Gastrocnemius medialis (tissue), 4 donors: ENCODE results near the gene ARHGAP9. TPM values are rescaled to one million over a fixed set of nuclear protein-coding genes. Genes with fewer than 3 reads are reported as not detected.
"Not testable (repeated sequence)": the region's sequence is repeated elsewhere in the genome, so short reads cannot be mapped to it uniquely, and the experiment has no call there.

Experiments
- ATAC-seq, 2 donors: fragments of 150-250 bp; one replicate each; pipeline ENCODE4 v1.9.1; 2016
- DNase-seq, 2 donors: peaks; one replicate each; pipeline ENCODE4 v3.0.0-alpha.2; 2019
- H3K27ac ChIP-seq, 4 donors: fragments of 200-600 bp; sonication (generic); 1 replicate in 1 of 4; 2 replicates in 3 of 4; pipeline ENCODE4 v1.5.1; 2016 to 2018; ENCODE audit warnings: mild to moderate bottlenecking in 2 of 4, moderate library complexity in 1 of 4
- H3K27me3 ChIP-seq, 3 donors: fragments of 200-600 bp; sonication (generic) in 2 of 3; 1 replicate in 1 of 3; 2 replicates in 2 of 3; pipeline versions ENCODE4 v1.5.1 to v1.6.0; 2016 to 2019; ENCODE audit warnings: mild to moderate bottlenecking in 1 of 3, moderate library complexity in 1 of 3
- H3K36me3 ChIP-seq, 2 donors: fragments of 200-600 bp; sonication (generic) in 1 of 2; one replicate each; pipeline ENCODE4 v1.5.1; 2017 to 2018
- H3K4me1 ChIP-seq, 2 donors: fragments of 200-600 bp; sonication (generic) in 1 of 2; one replicate each; pipeline ENCODE4 v1.5.1; 2016 to 2017; ENCODE audit warnings: mild to moderate bottlenecking in 2 of 2
- H3K4me3 ChIP-seq, 4 donors: fragments of 200-600 bp; sonication (generic) in 3 of 4; 1 replicate in 1 of 4; 2 replicates in 3 of 4; pipeline ENCODE4 v1.5.1; 2016 to 2019; ENCODE audit warnings: mild to moderate bottlenecking in 2 of 4
- H3K9me3 ChIP-seq, 3 donors: fragments of 200-600 bp; sonication (generic) in 2 of 3; 1 replicate in 1 of 3; 2 replicates in 2 of 3; pipeline ENCODE4 v1.5.1; 2016 to 2019
- CTCF ChIP-seq, 5 experiments: fragments of 450-650 bp in 3 of 5; fragments of 200-600 bp in 2 of 5; sonication (generic) in 2 of 5; IDR thresholded peaks in 4 of 5; conservative IDR thresholded peaks in 1 of 5; 1 replicate in 4 of 5; 2 replicates in 1 of 5; pipeline ENCODE4 v1.5.1; 2016 to 2019; ENCODE audit warnings: antibody characterized with exemption in 5 of 5, mild to moderate bottlenecking in 3 of 5, moderate library complexity in 3 of 5
- POLR2A ChIP-seq, 2 donors: fragments of 450-650 bp; IDR thresholded peaks; one replicate each; pipeline ENCODE4 v1.6.1; 2017; ENCODE audit warnings: antibody characterized with exemption in 2 of 2, mild to moderate bottlenecking in 2 of 2, moderate library complexity in 2 of 2
- in situ Hi-C, 4 donors: fragments of 200-750 bp; cut with MboI; loops; one replicate each; pipeline versions ENCODE4 v1.15.0 to v1.8.0; 2017; ENCODE audit warnings: low sequenced_read_pairs in 4 of 4
- intact Hi-C: fragments of 100-400 bp; cut with DNase I; formaldehyde crosslinking; loops from one replicate; pipeline ENCODE4 v1.15.1; 2023; ENCODE audit warnings: low total_unique reads
- total RNA-seq, 4 donors: library from RNA; depleted of rRNA; stranded (reverse); fragments of >200 nt; gene quantifications; one replicate each; pipeline versions ENCODE4 v1.1.0 to v1.2.3, GENCODE V29; 2016

Gene ARHGAP9
- total RNA-seq, 4 donors from 2014 or later = 2.7 to 5.1 (median 4.7) TPM

DNA sequence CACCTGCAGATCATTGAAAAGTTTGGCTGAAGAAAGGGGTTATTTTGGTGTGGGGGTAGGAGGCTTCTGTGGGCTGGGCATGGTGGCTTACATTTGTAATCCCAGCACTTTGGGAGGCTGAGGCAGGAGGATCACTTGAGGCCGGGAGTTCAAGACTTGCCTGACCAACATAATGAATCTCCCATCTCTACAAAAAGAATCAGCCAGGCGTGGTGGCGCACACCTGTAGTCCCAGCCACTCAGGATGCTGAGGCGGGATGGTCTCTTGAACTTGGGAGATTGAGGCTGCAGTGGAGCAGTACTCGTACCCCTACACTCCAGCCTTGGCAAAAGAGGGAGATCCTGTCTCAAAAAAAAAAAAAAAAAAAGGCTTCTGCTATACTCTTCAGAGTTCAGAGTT, 33.6 kb upstream of the ARHGAP9 start:
- in situ Hi-C loops = loop anchor here in 1 of 4 donors (25.0 kb wide), 1 partner anchor 876 kb away; the partner anchor contains the start of genes ATP5F1B and BAZ2A
- intact Hi-C loops = no loop called here

DNA sequence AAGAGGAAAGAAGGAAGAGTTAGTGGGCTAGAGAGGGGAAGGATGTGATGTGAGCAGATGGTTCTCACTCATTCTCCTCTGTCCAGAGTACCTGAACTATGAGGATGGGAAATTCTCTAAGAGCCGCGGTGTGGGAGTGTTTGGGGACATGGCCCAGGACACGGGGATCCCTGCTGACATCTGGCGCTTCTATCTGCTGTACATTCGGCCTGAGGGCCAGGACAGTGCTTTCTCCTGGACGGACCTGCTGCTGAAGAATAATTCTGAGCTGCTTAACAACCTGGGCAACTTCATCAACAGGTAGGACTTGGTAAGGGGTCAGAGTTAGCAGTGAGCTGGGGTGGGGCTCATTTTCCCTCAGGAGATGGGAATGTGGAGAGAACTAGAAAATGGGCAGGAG, 33.0 kb upstream of the ARHGAP9 start:
- Histone ChIP-seq H3K36me3 (peaks cover 6 to 81% of the 10 kb centered on the region in 2 donors), H3K9me3 (no peaks in the 10 kb centered on the region), H3K27me3 (no peaks in the 10 kb centered on the region), H3K4me1 (peaks cover 4 to 10% of the 10 kb centered on the region in 2 donors), H3K4me3 (no peak overlapping the region), H3K27ac (peak overlapping the region in 1 of 4 donors; percentile 46)
- no peak for ATAC-seq
- in situ Hi-C loops (loop anchor here in 1 of 4 donors (25.0 kb wide), 1 partner anchor 875 kb away; the partner anchor contains the start of genes ATP5F1B and BAZ2A), intact Hi-C loops (no loop called here)
- DNase-seq = no peak
- TF ChIP-seq CTCF (IDR thresholded peaks at IDR 0.05 in 4 of 5, conservative IDR thresholded peaks at IDR 0.05 in 1 of 5) (no peak), POLR2A (IDR thresholded peaks at IDR 0.05) (no peak)

More for the DNA sequence above, 33.6 kb upstream of the ARHGAP9 start:
- TF ChIP-seq POLR2A (IDR thresholded peaks at IDR 0.05) (no peak), CTCF (IDR thresholded peaks at IDR 0.05 in 4 of 5, conservative IDR thresholded peaks at IDR 0.05 in 1 of 5) (no peak)
- peak overlapping the region in 1 of 4 donors; percentile 46 for H3K27ac ChIP-seq
- peaks cover 10 to 16% of the 10 kb centered on the region in 2 donors for H3K4me1 ChIP-seq
- ATAC-seq (no peak), DNase-seq (no peak)
- H3K27me3 ChIP-seq = no peaks in the 10 kb centered on the region
- no peak overlapping the region for H3K4me3 ChIP-seq
- H3K36me3 ChIP-seq = peaks cover 6 to 81% of the 10 kb centered on the region in 2 donors
- no peaks in the 10 kb centered on the region for H3K9me3 ChIP-seq

- H3K36me3 ChIP-seq = peaks cover 5 to 72% of the 10 kb centered on the region in 2 donors
- peak overlapping the region in 1 of 4 donors; percentile 46 for H3K27ac ChIP-seq
- peaks cover 0 to 1% of the 10 kb centered on the region in 2 donors for H3K4me1 ChIP-seq
- no peaks in the 10 kb centered on the region for H3K9me3 ChIP-seq
- H3K4me3 ChIP-seq = no peak overlapping the region
- H3K27me3 ChIP-seq = no peaks in the 10 kb centered on the region
- no peak for ATAC-seq
- in situ Hi-C loops (loop anchor here in 1 of 4 donors (25.0 kb wide), 1 partner anchor 874 kb away; the partner anchor contains the start of genes ATP5F1B and BAZ2A), intact Hi-C loops (no loop called here)
- TF ChIP-seq CTCF (IDR thresholded peaks at IDR 0.05 in 4 of 5, conservative IDR thresholded peaks at IDR 0.05 in 1 of 5) (no peak), POLR2A (IDR thresholded peaks at IDR 0.05) (no peak)
- DNase-seq = no peak
Observed at GRCh38 chr12:57511588-57512325, 32.1 kb upstream of the ARHGAP9 start.

DNA sequence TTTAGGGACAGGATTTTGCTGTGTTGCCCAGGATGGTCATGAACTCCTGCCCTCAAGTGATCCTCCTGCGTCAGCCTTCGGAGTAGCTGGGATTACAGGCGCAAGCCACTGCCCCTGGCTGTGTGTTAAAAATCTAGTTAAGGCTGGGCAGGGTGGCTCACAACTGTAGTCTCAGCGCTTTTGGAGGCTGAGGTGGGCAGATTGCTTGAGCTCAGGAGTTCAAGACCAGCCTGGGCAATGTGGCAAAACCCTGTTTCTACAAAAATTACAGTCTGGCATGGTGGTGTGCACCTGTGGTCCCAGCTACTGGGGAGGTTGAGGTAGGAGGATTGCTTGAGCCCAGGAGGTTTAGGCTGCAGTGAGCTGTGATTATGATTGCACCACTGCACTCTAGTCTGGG, 31.5 kb upstream of the ARHGAP9 start:
- Histone ChIP-seq H3K36me3 (peaks cover 0 to 71% of the 10 kb centered on the region in 2 donors), H3K27ac (no peak overlapping the region), H3K4me1 (no peaks in the 10 kb centered on the region), H3K27me3 (no peaks in the 10 kb centered on the region), H3K4me3 (no peak overlapping the region), H3K9me3 (no peaks in the 10 kb centered on the region)
- in situ Hi-C loops (loop anchor here in 1 of 4 donors (25.0 kb wide), 1 partner anchor 874 kb away; the partner anchor contains the start of genes ATP5F1B and BAZ2A), intact Hi-C loops (no loop called here)
- no peak for ATAC-seq
- TF ChIP-seq POLR2A (IDR thresholded peaks at IDR 0.05) (no peak), CTCF (IDR thresholded peaks at IDR 0.05 in 4 of 5, conservative IDR thresholded peaks at IDR 0.05 in 1 of 5) (no peak)
- DNase-seq = no peak

- intact Hi-C loops, H3K4me1 ChIP-seq, H3K27ac ChIP-seq, DNase-seq, H3K9me3 ChIP-seq, ATAC-seq, H3K27me3 ChIP-seq, H3K4me3 ChIP-seq: not testable (repeated sequence)
- in situ Hi-C loops = loop anchor here in 1 of 4 donors (25.0 kb wide), 1 partner anchor 870 kb away; the partner anchor contains the start of genes ATP5F1B and BAZ2A
- H3K36me3 ChIP-seq = peaks cover 0 to 72% of the 10 kb centered on the region in 2 donors
Observed at GRCh38 chr12:57507796-57508195, 28.1 kb upstream of the ARHGAP9 start.

DNA sequence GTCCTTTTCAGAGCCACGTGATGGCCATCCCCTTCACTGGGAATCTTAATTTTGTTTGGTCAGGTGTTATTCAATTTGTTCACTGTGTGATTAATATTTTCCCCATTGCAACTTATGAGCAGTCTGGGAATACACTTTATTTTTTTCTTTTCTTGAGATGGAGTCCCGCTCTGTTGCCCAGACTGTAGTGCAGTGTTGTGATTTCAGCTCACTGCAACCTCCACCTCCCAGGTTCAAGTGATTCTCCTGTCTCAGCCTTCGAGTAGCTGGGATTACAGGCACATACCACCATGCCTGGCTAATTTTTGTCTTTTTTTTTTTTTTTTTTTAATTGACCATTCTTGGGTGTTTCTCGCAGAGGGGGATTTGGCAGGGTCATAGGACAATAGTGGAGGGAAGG, 26.9 kb upstream of the ARHGAP9 start:
- H3K9me3 ChIP-seq, DNase-seq, H3K4me3 ChIP-seq, ATAC-seq, H3K27me3 ChIP-seq, H3K4me1 ChIP-seq, intact Hi-C loops, H3K27ac ChIP-seq: not testable (repeated sequence)
- in situ Hi-C loops = loop anchor here in 1 of 4 donors (25.0 kb wide), 1 partner anchor 869 kb away; the partner anchor contains the start of genes ATP5F1B and BAZ2A
- peaks cover 0 to 72% of the 10 kb centered on the region in 2 donors for H3K36me3 ChIP-seq

DNA sequence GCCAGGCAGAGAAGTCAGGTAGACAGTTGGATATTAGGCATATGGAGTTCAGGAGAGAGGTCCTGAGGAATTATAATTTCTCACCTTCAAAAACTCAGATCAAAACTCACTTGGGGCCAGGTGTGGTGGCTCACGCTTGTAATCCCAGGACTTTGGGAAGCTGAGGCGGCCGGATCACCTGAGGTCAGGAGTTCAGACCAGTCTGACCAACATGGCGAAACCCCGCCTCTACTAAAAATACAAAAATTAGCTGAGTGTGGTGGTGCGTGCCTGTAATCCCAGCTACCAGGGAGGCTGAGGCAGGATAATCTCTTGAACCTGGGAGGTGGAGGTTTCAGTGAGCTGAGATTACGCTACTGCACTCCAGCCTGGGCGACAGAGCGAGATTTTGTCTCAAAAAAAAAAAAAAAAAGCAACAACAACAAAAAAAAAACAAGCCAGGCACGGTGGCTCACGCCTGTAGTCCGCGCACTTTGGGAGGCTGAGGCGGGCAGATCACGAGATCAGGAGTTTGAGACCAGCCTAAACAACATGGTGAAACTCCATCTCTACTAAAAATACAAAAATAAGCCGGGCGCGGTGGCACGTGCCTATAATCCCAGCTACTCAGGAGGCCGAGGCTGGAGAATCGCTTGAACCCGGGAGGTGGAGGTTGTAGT, 22.8 kb upstream of the ARHGAP9 start:
- DNase-seq, intact Hi-C loops, H3K9me3 ChIP-seq, H3K4me1 ChIP-seq, ATAC-seq, H3K27me3 ChIP-seq, H3K4me3 ChIP-seq, H3K27ac ChIP-seq: not testable (repeated sequence)
- in situ Hi-C loops = loop anchor here in 1 of 4 donors (25.0 kb wide), 1 partner anchor 865 kb away; the partner anchor contains the start of genes ATP5F1B and BAZ2A
- H3K36me3 ChIP-seq = peaks cover 0 to 81% of the 10 kb centered on the region in 2 donors
